ENCODE measurements around the gene TP53I11.

DNA sequence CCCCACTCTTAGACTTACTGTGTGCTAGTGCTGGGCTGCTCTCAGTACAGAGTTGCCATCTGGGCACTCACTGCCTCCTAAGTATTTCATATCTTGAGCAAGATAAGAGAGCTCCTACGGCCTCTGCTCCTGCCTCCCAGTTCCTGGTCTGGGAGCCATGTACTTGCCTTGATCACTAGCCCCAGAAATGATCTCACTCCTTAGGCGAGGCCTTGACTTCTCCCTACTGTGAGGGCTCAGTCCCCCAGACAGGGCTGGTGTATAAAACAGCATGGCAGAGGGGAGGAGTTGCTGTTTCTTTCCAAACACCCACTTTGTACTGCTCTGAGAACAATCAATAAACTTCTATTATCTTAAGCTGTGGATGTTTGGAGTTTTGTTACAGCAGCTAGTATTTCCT, 47.4 kb upstream of the TP53I11 start:
- no peak for TF ChIP-seq CTCF (conservative IDR thresholded peaks at IDR 0.05 in 1 of 2, IDR thresholded peaks at IDR 0.05 in 1 of 2; ENCODE audit: extremely low read depth in 1 of 2, insufficient read depth in 1 of 2, low read depth in 1 of 2, low read length in 2 of 2)
- TF ChIP-seq EZH2 (IDR thresholded peaks at IDR 0.05; ENCODE audit: borderline replicate concordance, low read length), result no peak

All from mammary epithelial cell (primary cell).